K562 (cell line): ENCODE data around the gene VRK3. TPM values are rescaled to one million over a fixed set of nuclear protein-coding genes. Genes with fewer than 3 reads are reported as not detected.

ENCODE experiments used
- ARID2 ChIP-seq: fragments of 450-650 bp; IDR thresholded peaks from 2 replicates; pipeline ENCODE4 v1.6.1; 2017; ENCODE audit warnings: antibody characterized with exemption, mild to moderate bottlenecking
- ARNT ChIP-seq, 2 experiments: fragments of 450-650 bp; IDR thresholded peaks; 2 replicates each; pipeline ENCODE4 v1.6.1; 2016; ENCODE audit warnings: mild to moderate bottlenecking in 1 of 2
- GABPB1 ChIP-seq: sonication (generic); formaldehyde crosslinking; IDR thresholded peaks from 2 replicates; pipeline ENCODE4 v1.8.0; 2022; ENCODE audit warnings: mild to moderate bottlenecking, missing genetic modification reagents
- HMBOX1 ChIP-seq: sonication (generic); IDR thresholded peaks from 2 replicates; pipeline ENCODE4 v1.6.1; 2016
- ILK ChIP-seq: fragments of 450-650 bp; IDR thresholded peaks from 2 replicates; pipeline ENCODE4 v1.6.1; 2016; ENCODE audit warnings: missing genetic modification characterization, low read depth, mild to moderate bottlenecking, missing compliant biosample characterization, moderate library complexity, borderline replicate concordance
- KDM4B ChIP-seq, 2 experiments: fragments of 450-650 bp in 1 of 2; sonication (generic) in 1 of 2; IDR thresholded peaks; 2 replicates each; pipeline ENCODE4 v1.6.1; 2016 to 2017; ENCODE audit warnings: borderline replicate concordance in 2 of 2, antibody characterized with exemption in 1 of 2, low read depth in 1 of 2, mild to moderate bottlenecking in 1 of 2
- MEF2A ChIP-seq: IDR thresholded peaks from 2 replicates; pipeline ENCODE4 v1.6.1; 2011; ENCODE audit warnings: low read depth, mild to moderate bottlenecking, low read length, moderate library complexity; ENCODE audit not compliant: control insufficient read depth
- MITF ChIP-seq: IDR thresholded peaks from 2 replicates; pipeline ENCODE4 v1.6.1; 2014; ENCODE audit warnings: antibody characterized with exemption
- NCOA6 ChIP-seq: fragments of 450-650 bp; IDR thresholded peaks from 2 replicates; pipeline ENCODE4 v1.6.1; 2017; ENCODE audit warnings: mild to moderate bottlenecking
- PHF20 ChIP-seq: fragments of 450-650 bp; IDR thresholded peaks from 2 replicates; pipeline ENCODE4 v1.6.1; 2018; ENCODE audit not compliant: partially characterized antibody
- RBM14 ChIP-seq: fragments of 200-400 bp; formaldehyde crosslinking; IDR thresholded peaks from 2 replicates; pipeline ENCODE4 v1.6.1; 2018; ENCODE audit warnings: low read depth, mild to moderate bottlenecking, low read length, moderate library complexity, borderline replicate concordance; ENCODE audit not compliant: insufficient read depth
- SIN3A ChIP-seq, 2 experiments: fragments of 150-350 bp in 1 of 2; IDR thresholded peaks; 2 replicates each; pipeline ENCODE4 v1.6.1; 2011 to 2016; ENCODE audit warnings: borderline replicate concordance in 2 of 2, low read depth in 2 of 2, low read length in 2 of 2, mild to moderate bottlenecking in 2 of 2, moderate library complexity in 2 of 2; ENCODE audit not compliant: control insufficient read depth in 1 of 2
- SLC30A9 ChIP-seq: fragments of 250-450 bp; sonication (Bioruptor Pico); IDR thresholded peaks from 2 replicates; pipeline ENCODE4 v1.8.0; 2022; ENCODE audit warnings: mild to moderate bottlenecking, moderate library complexity
- SMAD3 ChIP-seq: fragments of 450-650 bp; formaldehyde crosslinking; conservative IDR thresholded peaks from 2 replicates; pipeline ENCODE4 v1.4.0; 2020; ENCODE audit warnings: mild to moderate bottlenecking
- THRA ChIP-seq: fragments of 450-650 bp; IDR thresholded peaks from 2 replicates; pipeline ENCODE4 v1.6.1; 2017; ENCODE audit warnings: mild to moderate bottlenecking, moderate library complexity
- ZBTB11 ChIP-seq, 3 experiments: fragments of 200-800 bp in 1 of 3; fragments of 250-450 bp in 1 of 3; fragments of 450-650 bp in 1 of 3; sonication (Bioruptor Pico) in 1 of 3; sonication (Bioruptor generic) in 1 of 3; formaldehyde crosslinking in 1 of 3; IDR thresholded peaks; 2 replicates each; pipeline versions ENCODE4 v1.6.1 to v1.8.0; 2016 to 2022; ENCODE audit warnings: mild to moderate bottlenecking in 2 of 3, missing genetic modification characterization in 2 of 3, missing compliant biosample characterization in 1 of 3, moderate library complexity in 1 of 3
- ZNF174 ChIP-seq: fragments of 250-450 bp; sonication (Bioruptor Pico); IDR thresholded peaks from 2 replicates; pipeline ENCODE4 v1.4.0; 2020; ENCODE audit warnings: mild to moderate bottlenecking
- ZNF197 ChIP-seq: fragments of 200-800 bp; sonication (Bioruptor generic); IDR thresholded peaks from 2 replicates; pipeline ENCODE4 v1.6.1; 2016; ENCODE audit warnings: low read depth, missing genetic modification characterization, missing compliant biosample characterization
- ZNF217 ChIP-seq: sonication (generic); formaldehyde crosslinking; IDR thresholded peaks from 2 replicates; pipeline ENCODE4 v1.8.0; 2022; ENCODE audit warnings: mild to moderate bottlenecking, missing genetic modification reagents
- ZNF449 ChIP-seq: fragments of 250-450 bp; sonication (Bioruptor Pico); IDR thresholded peaks from 2 replicates; pipeline ENCODE4 v1.8.0; 2022; ENCODE audit warnings: moderate library complexity, mild to moderate bottlenecking, inconsistent platforms
- polyA plus RNA-seq, 8 experiments: library from polyadenylated mRNA; depleted of rRNA in 4 of 8; stranded (reverse) in 5 of 8; unstranded in 3 of 8; fragments of >200 nt; fragmentation: Nextera tagmentation in 2 of 8; fragmentation: Illumina TruSeq in 1 of 8; extraction: Ambion mirVana in 2 of 8; extraction: Trizol in 1 of 8; gene quantifications; 2 replicates each; pipeline versions ENCODE4 v1.2.1 to v1.2.3, GENCODE V29; 2011 to 2014; ENCODE audit warnings: inconsistent platforms in 1 of 8, missing spikeins in 1 of 8
- total RNA-seq, 7 experiments: library from RNA; depleted of rRNA in 6 of 7; stranded (reverse); fragments of >200 nt in 6 of 7; fragmentation: Illumina TruSeq in 2 of 7; extraction: Trizol in 2 of 7; gene quantifications; 2 replicates each; pipeline versions ENCODE4 v1.2.1 to v1.2.3, GENCODE V29; 2011 to 2021; ENCODE audit warnings: low replicate concordance in 1 of 7

VRK3 gene
- total and polyA plus RNA-seq, 9 of the 15 experiments (the other 6 are each of a cell fraction or from before 2014, with no cell fraction given) = 25.6 to 94.3 (median 42.9) TPM

GRCh38 chr19:49932041-49932451, 93.1 kb downstream of the VRK3 start (continued):
- peak; percentile 75 for TF ChIP-seq HMBOX1
- no peak for TF ChIP-seq MEF2A
- peak; percentile 18; the same call in 1 of the 2 replicates for TF ChIP-seq SMAD3 (CRISPR knock-in tag)
- no peak for TF ChIP-seq SIN3A (IDR thresholded peaks at IDR 0.05; ENCODE audit: borderline replicate concordance in 2 of 2, control insufficient read depth in 1 of 2, low read depth in 2 of 2, low read length in 2 of 2)
- no peak for TF ChIP-seq ZBTB11 (CRISPR knock-in tag; IDR thresholded peaks at IDR 0.05)
- no peak for TF ChIP-seq MITF
- TF ChIP-seq NCOA6 = no peak
- no peak for TF ChIP-seq ILK (tag)
- no peak for TF ChIP-seq ZNF197 (CRISPR knock-in tag)
- no peak for TF ChIP-seq KDM4B (IDR thresholded peaks at IDR 0.05; ENCODE audit: borderline replicate concordance in 2 of 2, low read depth in 1 of 2)
- TF ChIP-seq GABPB1 = 0 out of 2 replicates have a peak, but pooled peaks have one; percentile 6
- peak in 1 of 2 experiments; percentile 46; a peak in 1 of 4 replicates for TF ChIP-seq ARNT (IDR thresholded peaks at IDR 0.05)
- no peak for TF ChIP-seq ZNF217 (CRISPR knock-in tag)
- TF ChIP-seq PHF20 = no peak
- no peak for TF ChIP-seq ZNF174 (CRISPR knock-in tag)
- TF ChIP-seq THRA = no peak
- TF ChIP-seq ARID2 = no peak
- no peak for TF ChIP-seq ZNF449 (CRISPR knock-in tag)
- TF ChIP-seq RBM14 = no peak
- TF ChIP-seq SLC30A9 = no peak
